ENCODE data around the gene CYP27B1.

CYP27B1 gene

GRCh38 chr12:57772429-57773322, 5.8 kb upstream of the CYP27B1 start, which contains the start of gene EEF1AKMT3:
EEF1AKMT3 (plus strand) TSS chr12:57772614; CDS start chr12:57772725, 111 bp downstream.
- Histone ChIP-seq H3K36me3 (replicated peaks) (peaks cover 10% of the 10 kb centered on the region), H3K4me3 (ENCODE audit: low read depth, low read length) (peak within 1 kb of the TSS; percentile 97), H3K27me3 (replicated peaks) (no peaks in the 10 kb centered on the region), H3K27ac (peak within 1 kb of the TSS; percentile 91)
- in situ Hi-C loops (cut with HindIII; ENCODE audit: low pct_ligation_motif_present, low sequenced_read_pairs), result no loop called here
- TF ChIP-seq, protein P1, sequence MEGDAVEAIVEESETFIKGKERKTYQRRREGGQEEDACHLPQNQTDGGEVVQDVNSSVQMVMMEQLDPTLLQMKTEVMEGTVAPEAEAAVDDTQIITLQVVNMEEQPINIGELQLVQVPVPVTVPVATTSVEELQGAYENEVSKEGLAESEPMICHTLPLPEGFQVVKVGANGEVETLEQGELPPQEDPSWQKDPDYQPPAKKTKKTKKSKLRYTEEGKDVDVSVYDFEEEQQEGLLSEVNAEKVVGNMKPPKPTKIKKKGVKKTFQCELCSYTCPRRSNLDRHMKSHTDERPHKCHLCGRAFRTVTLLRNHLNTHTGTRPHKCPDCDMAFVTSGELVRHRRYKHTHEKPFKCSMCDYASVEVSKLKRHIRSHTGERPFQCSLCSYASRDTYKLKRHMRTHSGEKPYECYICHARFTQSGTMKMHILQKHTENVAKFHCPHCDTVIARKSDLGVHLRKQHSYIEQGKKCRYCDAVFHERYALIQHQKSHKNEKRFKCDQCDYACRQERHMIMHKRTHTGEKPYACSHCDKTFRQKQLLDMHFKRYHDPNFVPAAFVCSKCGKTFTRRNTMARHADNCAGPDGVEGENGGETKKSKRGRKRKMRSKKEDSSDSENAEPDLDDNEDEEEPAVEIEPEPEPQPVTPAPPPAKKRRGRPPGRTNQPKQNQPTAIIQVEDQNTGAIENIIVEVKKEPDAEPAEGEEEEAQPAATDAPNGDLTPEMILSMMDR (IDR thresholded peaks at IDR 0.05; ENCODE audit: low read depth, low read length, missing control alignments), result no peak
- peak; percentile 33 for DNase-seq

- in situ Hi-C loops (cut with HindIII; ENCODE audit: low pct_ligation_motif_present, low sequenced_read_pairs), result no loop called here
- peak; percentile 98 for DNase-seq
- H3K36me3 ChIP-seq (replicated peaks), result peaks cover 10% of the 10 kb centered on the region
- H3K27ac ChIP-seq, result peak within 1 kb of the TSS; percentile 91
- H3K4me3 ChIP-seq (ENCODE audit: low read depth, low read length), result peak within 1 kb of the TSS; percentile 97
- TF ChIP-seq, protein P1 (IDR thresholded peaks at IDR 0.05; ENCODE audit: low read depth, low read length, missing control alignments), result no peak
- H3K27me3 ChIP-seq (replicated peaks), result no peaks in the 10 kb centered on the region
Measured at GRCh38 chr12:57771873-57772428, 5.1 kb upstream of the CYP27B1 start, which contains the start of gene METTL1. METTL1 (minus strand) TSS chr12:57772105; CDS start chr12:57772083, 22 bp downstream.

- H3K27ac ChIP-seq, result peak overlapping the region; percentile 91
- H3K27me3 ChIP-seq (replicated peaks), result peaks cover under 1% of the 10 kb centered on the region
- TF ChIP-seq, protein P1 (IDR thresholded peaks at IDR 0.05; ENCODE audit: low read depth, low read length, missing control alignments), result no peak
- H3K36me3 ChIP-seq (replicated peaks), result peaks cover 10% of the 10 kb centered on the region
- in situ Hi-C loops (cut with HindIII; ENCODE audit: low pct_ligation_motif_present, low sequenced_read_pairs), result no loop called here
- peak; percentile 91 for DNase-seq
- H3K4me3 ChIP-seq (ENCODE audit: low read depth, low read length), result peak overlapping the region; percentile 97
Measured at GRCh38 chr12:57771236-57771872, 4.5 kb upstream of the CYP27B1 start.

DNA sequence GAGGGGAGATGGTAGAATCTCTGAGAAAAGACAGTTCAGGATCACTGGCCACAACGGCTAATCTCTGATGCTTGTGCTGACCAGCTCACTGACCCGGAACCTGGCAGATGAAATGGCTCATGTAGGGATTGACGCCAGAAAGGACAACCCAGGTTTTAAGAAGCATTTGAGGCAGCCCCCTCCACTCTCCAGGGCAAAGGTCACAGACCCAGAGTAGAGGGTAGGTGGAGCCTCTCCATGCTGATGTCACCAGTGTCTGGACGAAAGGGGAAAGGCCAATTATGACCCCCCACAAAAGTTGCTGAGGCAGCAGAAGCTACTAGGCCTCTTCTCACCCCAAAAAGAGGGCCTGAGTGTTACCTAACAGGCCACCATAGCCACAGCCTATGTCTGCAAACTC, 3.9 kb upstream of the CYP27B1 start:
- Histone ChIP-seq H3K36me3 (replicated peaks) (peaks cover 10% of the 10 kb centered on the region), H3K27me3 (replicated peaks) (peaks cover 6% of the 10 kb centered on the region), H3K27ac (no peak overlapping the region), H3K4me3 (ENCODE audit: low read depth, low read length) (no peak overlapping the region)
- in situ Hi-C loops (cut with HindIII; ENCODE audit: low pct_ligation_motif_present, low sequenced_read_pairs), result no loop called here
- TF ChIP-seq, protein P1 (IDR thresholded peaks at IDR 0.05; ENCODE audit: low read depth, low read length, missing control alignments), result no peak
- DNase-seq, result no peak

GRCh38 chr12:57769594-57769993, 2.7 kb upstream of the CYP27B1 start:
- Histone ChIP-seq H3K36me3 (replicated peaks) (peaks cover 10% of the 10 kb centered on the region), H3K27me3 (replicated peaks) (peaks cover 18% of the 10 kb centered on the region), H3K4me3 (ENCODE audit: low read depth, low read length) (no peak overlapping the region), H3K27ac (no peak overlapping the region)
- in situ Hi-C loops (cut with HindIII; ENCODE audit: low pct_ligation_motif_present, low sequenced_read_pairs), result no loop called here
- TF ChIP-seq, protein P1 (IDR thresholded peaks at IDR 0.05; ENCODE audit: low read depth, low read length, missing control alignments), result no peak
- no peak for DNase-seq

Data from brain microvascular endothelial cell (primary cell).